ENCODE data around the gene SPIB.
A peak's percentile ranks its signal among the peaks of the same experiment; 100 is the strongest.

Gene SPIB

GRCh38 chr19:50418176-50419021, at the start of gene SPIB:
SPIB (plus strand) TSS chr19:50418938; CDS start chr19:50418963, 25 bp downstream.
- ATAC-seq (ENCODE audit: low read depth) (peak; percentile 12), DNase-seq (ENCODE audit: low spot score in 2 of 2) (peak; percentile 60 to 65)
- Mint-ChIP-seq H3K4me1 (peaks cover 45% of the 10 kb centered on the region), H3K36me3 (peaks cover 28% of the 10 kb centered on the region), H3K9me3 (no peaks in the 10 kb centered on the region), H3K27me3 (no peaks in the 10 kb centered on the region), H3K27ac (peak within 1 kb of the TSS; percentile 97), H3K4me3 (peak within 1 kb of the TSS; percentile 100)

- DNase-seq (ENCODE audit: low spot score in 2 of 2) (no peak), ATAC-seq (ENCODE audit: low read depth) (no peak)
- Mint-ChIP-seq H3K36me3 (peaks cover 5% of the 10 kb centered on the region), H3K4me3 (no peak overlapping the region), H3K9me3 (no peaks in the 10 kb centered on the region), H3K27ac (no peak overlapping the region), H3K4me1 (peaks cover 19% of the 10 kb centered on the region), H3K27me3 (no peaks in the 10 kb centered on the region)
These were observed 46.7 kb upstream of the SPIB start for GRCh38 chr19:50371914-50372475.

- peak within 1 kb of the TSS; percentile 100 for H3K27ac Mint-ChIP-seq
- no peaks in the 10 kb centered on the region for H3K9me3 Mint-ChIP-seq
- H3K27me3 Mint-ChIP-seq = no peaks in the 10 kb centered on the region
- H3K4me1 Mint-ChIP-seq = peaks cover 28% of the 10 kb centered on the region
- ATAC-seq (ENCODE audit: low read depth) (peak; percentile 84), DNase-seq (ENCODE audit: low spot score in 2 of 2) (peak; percentile 92 to 94)
- peak within 1 kb of the TSS; percentile 96 for H3K4me3 Mint-ChIP-seq
- peaks cover 29% of the 10 kb centered on the region for H3K36me3 Mint-ChIP-seq
These were observed 42.3 kb upstream of the SPIB start, which contains the start of gene NR1H2 for GRCh38 chr19:50376166-50377050. NR1H2 (plus strand) TSS chr19:50376457; CDS start chr19:50377606, 1,149 bp downstream.

- Mint-ChIP-seq H3K27ac (peak overlapping the region; percentile 100), H3K9me3 (no peaks in the 10 kb centered on the region), H3K4me1 (peaks cover 28% of the 10 kb centered on the region), H3K27me3 (no peaks in the 10 kb centered on the region), H3K36me3 (peaks cover 29% of the 10 kb centered on the region), H3K4me3 (peak overlapping the region; percentile 96)
- ATAC-seq (ENCODE audit: low read depth) = peak; percentile 16
- peak in 1 of 2 donors; percentile 51 for DNase-seq (ENCODE audit: low spot score in 2 of 2)
These were observed 41.7 kb upstream of the SPIB start for GRCh38 chr19:50377051-50377461.

- H3K36me3 Mint-ChIP-seq = peaks cover 29% of the 10 kb centered on the region
- H3K4me3 Mint-ChIP-seq = peak overlapping the region; percentile 54
- ATAC-seq (ENCODE audit: low read depth) (no peak), DNase-seq (ENCODE audit: low spot score in 2 of 2) (no peak)
- no peaks in the 10 kb centered on the region for H3K27me3 Mint-ChIP-seq
- peak overlapping the region; percentile 100 for H3K27ac Mint-ChIP-seq
- H3K4me1 Mint-ChIP-seq = peaks cover 28% of the 10 kb centered on the region
- H3K9me3 Mint-ChIP-seq = no peaks in the 10 kb centered on the region
These were observed 41.2 kb upstream of the SPIB start for GRCh38 chr19:50377517-50377916.

GRCh38 chr19:50378169-50378862, 40.4 kb upstream of the SPIB start:
- H3K4me3 Mint-ChIP-seq = no peak overlapping the region

GRCh38 chr19:50378863-50379236, 39.9 kb upstream of the SPIB start:
- Mint-ChIP-seq H3K4me1 (peaks cover 33% of the 10 kb centered on the region), H3K27ac (peak overlapping the region; percentile 19), H3K27me3 (no peaks in the 10 kb centered on the region), H3K4me3 (no peak overlapping the region), H3K36me3 (peaks cover 29% of the 10 kb centered on the region), H3K9me3 (no peaks in the 10 kb centered on the region)
- DNase-seq (ENCODE audit: low spot score in 2 of 2) (no peak), ATAC-seq (ENCODE audit: low read depth) (no peak)

More at GRCh38 chr19:50378169-50378862, 40.4 kb upstream of the SPIB start:
- peaks cover 29% of the 10 kb centered on the region for H3K36me3 Mint-ChIP-seq
- H3K9me3 Mint-ChIP-seq = no peaks in the 10 kb centered on the region
- peak overlapping the region; percentile 100 for H3K27ac Mint-ChIP-seq
- no peak for DNase-seq (ENCODE audit: low spot score in 2 of 2)
- H3K4me1 Mint-ChIP-seq = peaks cover 30% of the 10 kb centered on the region
- H3K27me3 Mint-ChIP-seq = no peaks in the 10 kb centered on the region
- no peak for ATAC-seq (ENCODE audit: low read depth)

GRCh38 chr19:50379602-50380001, 39.1 kb upstream of the SPIB start:
- Mint-ChIP-seq H3K9me3 (no peaks in the 10 kb centered on the region), H3K4me1 (peaks cover 38% of the 10 kb centered on the region), H3K4me3 (no peak overlapping the region), H3K27me3 (no peaks in the 10 kb centered on the region), H3K27ac (peak overlapping the region; percentile 36), H3K36me3 (peaks cover 29% of the 10 kb centered on the region)
- no peak for DNase-seq (ENCODE audit: low spot score in 2 of 2)
- no peak for ATAC-seq (ENCODE audit: low read depth)

GRCh38 chr19:50380137-50380536, 38.6 kb upstream of the SPIB start:
- ATAC-seq (ENCODE audit: low read depth) = no peak
- H3K27ac Mint-ChIP-seq = peak overlapping the region; percentile 49
- peaks cover 43% of the 10 kb centered on the region for H3K4me1 Mint-ChIP-seq
- H3K4me3 Mint-ChIP-seq = no peak overlapping the region
- no peaks in the 10 kb centered on the region for H3K27me3 Mint-ChIP-seq
- no peak for DNase-seq (ENCODE audit: low spot score in 2 of 2)
- H3K36me3 Mint-ChIP-seq = peaks cover 29% of the 10 kb centered on the region
- H3K9me3 Mint-ChIP-seq = no peaks in the 10 kb centered on the region

- H3K4me1 Mint-ChIP-seq = peaks cover 45% of the 10 kb centered on the region
These were observed 38.0 kb upstream of the SPIB start for GRCh38 chr19:50380751-50381151.

GRCh38 chr19:50381881-50382729, 36.6 kb upstream of the SPIB start:
- Mint-ChIP-seq H3K4me1 (peaks cover 39% of the 10 kb centered on the region), H3K4me3 (no peak overlapping the region), H3K9me3 (no peaks in the 10 kb centered on the region), H3K27ac (no peak overlapping the region), H3K36me3 (peaks cover 26% of the 10 kb centered on the region), H3K27me3 (no peaks in the 10 kb centered on the region)
- DNase-seq (ENCODE audit: low spot score in 2 of 2) (peak in 1 of 2 donors; percentile 34), ATAC-seq (ENCODE audit: low read depth) (no peak)

More at GRCh38 chr19:50380751-50381151, 38.0 kb upstream of the SPIB start:
- DNase-seq (ENCODE audit: low spot score in 2 of 2) (no peak), ATAC-seq (ENCODE audit: low read depth) (no peak)
- Mint-ChIP-seq H3K9me3 (no peaks in the 10 kb centered on the region), H3K27me3 (no peaks in the 10 kb centered on the region), H3K4me3 (no peak overlapping the region), H3K27ac (peak overlapping the region; percentile 49), H3K36me3 (peaks cover 29% of the 10 kb centered on the region)

- no peaks in the 10 kb centered on the region for H3K9me3 Mint-ChIP-seq
- H3K4me1 Mint-ChIP-seq = peaks cover 34% of the 10 kb centered on the region
- ATAC-seq (ENCODE audit: low read depth) (peak; percentile 30), DNase-seq (ENCODE audit: low spot score in 2 of 2) (peak in 1 of 2 donors; percentile 30)
- H3K4me3 Mint-ChIP-seq = peak overlapping the region; percentile 94
- peaks cover 23% of the 10 kb centered on the region for H3K36me3 Mint-ChIP-seq
- H3K27ac Mint-ChIP-seq = peak overlapping the region; percentile 91
- H3K27me3 Mint-ChIP-seq = no peaks in the 10 kb centered on the region
These were observed 35.5 kb upstream of the SPIB start for GRCh38 chr19:50383001-50383851.

Data from memory B cell (primary cell).